ENCODE measurements around the gene COA8.

COA8 gene

GRCh38 chr14:103547941-103548462 is 14.8 kb upstream of the COA8 start:
- in situ Hi-C loops (cut with HindIII; ENCODE audit: low sequenced_read_pairs), result no loop called here

GRCh38 chr14:103548463-103549351 is 14.1 kb upstream of the COA8 start:
- in situ Hi-C loops (cut with HindIII; ENCODE audit: low sequenced_read_pairs), result no loop called here

GRCh38 chr14:103549361-103550311 is 13.1 kb upstream of the COA8 start:
- in situ Hi-C loops (cut with HindIII; ENCODE audit: low sequenced_read_pairs), result no loop called here

GRCh38 chr14:103550451-103551337 is 12.1 kb upstream of the COA8 start:
- in situ Hi-C loops (cut with HindIII; ENCODE audit: low sequenced_read_pairs), result no loop called here

GRCh38 chr14:103551338-103551762 is 11.4 kb upstream of the COA8 start:
- in situ Hi-C loops (cut with HindIII; ENCODE audit: low sequenced_read_pairs), result no loop called here

GRCh38 chr14:103552011-103552845 is 10.5 kb upstream of the COA8 start:
- in situ Hi-C loops (cut with HindIII; ENCODE audit: low sequenced_read_pairs), result no loop called here

- in situ Hi-C loops (cut with HindIII; ENCODE audit: low sequenced_read_pairs), result no loop called here
Observed at GRCh38 chr14:103552846-103553210, 9.9 kb upstream of the COA8 start.

- in situ Hi-C loops (cut with HindIII; ENCODE audit: low sequenced_read_pairs), result no loop called here
Observed at GRCh38 chr14:103555559-103556337, 7.0 kb upstream of the COA8 start.

- in situ Hi-C loops (cut with HindIII; ENCODE audit: low sequenced_read_pairs), result no loop called here
Observed at GRCh38 chr14:103556946-103557758, 5.6 kb upstream of the COA8 start.

GRCh38 chr14:103558071-103558882 is 4.5 kb upstream of the COA8 start:
- in situ Hi-C loops (cut with HindIII; ENCODE audit: low sequenced_read_pairs), result no loop called here

- in situ Hi-C loops (cut with HindIII; ENCODE audit: low sequenced_read_pairs), result no loop called here
Observed at GRCh38 chr14:103559766-103560165, 3.0 kb upstream of the COA8 start.

- in situ Hi-C loops (cut with HindIII; ENCODE audit: low sequenced_read_pairs), result no loop called here
Observed at GRCh38 chr14:103560691-103561090, 2.1 kb upstream of the COA8 start.

GRCh38 chr14:103561381-103562178 is 1.2 kb upstream of the COA8 start:
- in situ Hi-C loops (cut with HindIII; ENCODE audit: low sequenced_read_pairs), result no loop called here

GRCh38 chr14:103562179-103562428 is 656 bp upstream of the COA8 start:
- in situ Hi-C loops (cut with HindIII; ENCODE audit: low sequenced_read_pairs), result no loop called here

GRCh38 chr14:103563226-103563620 is 463 bp downstream of the COA8 start:
- in situ Hi-C loops (cut with HindIII; ENCODE audit: low sequenced_read_pairs), result no loop called here

- in situ Hi-C loops (cut with HindIII; ENCODE audit: low sequenced_read_pairs), result no loop called here
Observed at GRCh38 chr14:103563844-103564505, 1.2 kb downstream of the COA8 start.
